SJSA1 (cell line): Measurements from ENCODE around the gene THAP2. TPM values are rescaled to one million over a fixed set of nuclear protein-coding genes. Genes with fewer than 3 reads are reported as not detected.

ENCODE experiments used
- total RNA-seq: library from RNA; depleted of rRNA; stranded (reverse); fragments of >200 nt; shearing (Covaris generic); gene quantifications from 2 replicates; pipeline ENCODE4 v1.2.3, GENCODE V29; 2014; rRNA removed

THAP2 gene
- total RNA-seq, 1 experiment from 2014 or later: 4.5 TPM

Other genes starting within 250 kb of the THAP2 start
- gene LGR5, start 224.5 kb upstream of the THAP2 start, total RNA-seq: not detected in 2 replicates
- 5.4 and 18.4 TPM in 2 replicates for gene ZFC3H1, start 453 bp upstream of the THAP2 start, total RNA-seq
- gene TMEM19, start 21.8 kb downstream of the THAP2 start, total RNA-seq: 42.6 and 54.4 TPM in 2 replicates
- 19.2 and 56.8 TPM in 2 replicates for gene RAB21, start 90.6 kb downstream of the THAP2 start, total RNA-seq
- gene TBC1D15, start 175.5 kb downstream of the THAP2 start, total RNA-seq: 9.0 and 9.7 TPM in 2 replicates